IPS-18c (cell line): ENCODE data around the gene SLC15A3.

Experiments used
- H3K4me3 ChIP-seq: 2 replicates; pipeline ENCODE4 v1.7.0; 2013; ENCODE audit warnings: low read depth, mild to moderate bottlenecking, low read length, moderate library complexity; ENCODE audit not compliant: insufficient read depth
- H3K9me3 ChIP-seq: one replicate; pipeline ENCODE4 v1.6.1; 2013; ENCODE audit warnings: mild to moderate bottlenecking, low read length, moderate library complexity; ENCODE audit not compliant: control insufficient read depth, insufficient read depth

The SLC15A3 gene

DNA sequence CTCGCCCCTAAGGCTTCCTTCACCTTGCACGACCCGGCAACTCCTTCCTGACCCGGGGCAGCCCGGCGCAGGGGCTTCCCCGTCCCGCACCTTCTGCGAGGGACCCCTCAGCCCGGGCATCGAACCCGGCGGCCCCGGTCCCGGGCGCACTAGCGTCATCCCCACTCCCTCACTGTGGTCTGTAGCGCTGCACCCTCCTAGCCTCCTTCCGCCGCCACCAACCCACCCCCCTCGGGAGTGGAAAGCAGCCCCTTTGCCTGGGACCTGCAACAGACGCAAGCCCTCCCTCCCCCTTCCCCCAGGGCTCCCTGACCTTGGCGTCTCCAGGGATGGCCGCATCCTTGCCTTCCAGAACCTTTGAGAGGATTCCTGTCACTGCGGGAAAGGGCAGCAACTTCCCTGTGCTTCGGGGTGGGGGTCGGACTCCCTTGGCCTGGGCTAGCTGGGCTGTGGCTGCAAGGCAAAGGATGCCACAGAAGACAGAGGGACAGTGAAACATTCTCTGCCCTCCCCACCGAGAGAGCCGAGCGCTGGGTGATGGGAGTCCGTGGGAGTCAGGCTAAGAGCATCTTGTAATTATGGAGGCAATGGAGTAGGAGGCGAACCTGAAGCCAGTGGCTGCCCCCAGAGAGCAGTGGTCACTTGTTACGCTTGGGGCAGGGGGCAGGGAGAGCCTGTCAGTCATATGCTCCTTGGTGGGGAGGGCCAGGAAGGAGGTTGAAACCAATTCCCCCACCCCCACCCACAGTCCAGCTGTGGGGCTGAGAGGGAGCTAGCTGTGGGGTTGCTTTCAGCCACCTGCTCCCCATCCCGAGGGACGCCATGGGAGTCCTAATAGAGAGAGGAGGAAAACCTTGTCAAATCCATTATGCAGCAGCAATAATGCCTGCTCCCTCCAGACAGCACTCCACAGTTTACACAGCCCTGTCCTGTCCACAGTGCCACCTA lies 26.8 kb downstream of the SLC15A3 start:
- H3K9me3 ChIP-seq = peaks cover 2% of the 10 kb centered on the region
- peak overlapping the region; percentile 87 for H3K4me3 ChIP-seq

DNA sequence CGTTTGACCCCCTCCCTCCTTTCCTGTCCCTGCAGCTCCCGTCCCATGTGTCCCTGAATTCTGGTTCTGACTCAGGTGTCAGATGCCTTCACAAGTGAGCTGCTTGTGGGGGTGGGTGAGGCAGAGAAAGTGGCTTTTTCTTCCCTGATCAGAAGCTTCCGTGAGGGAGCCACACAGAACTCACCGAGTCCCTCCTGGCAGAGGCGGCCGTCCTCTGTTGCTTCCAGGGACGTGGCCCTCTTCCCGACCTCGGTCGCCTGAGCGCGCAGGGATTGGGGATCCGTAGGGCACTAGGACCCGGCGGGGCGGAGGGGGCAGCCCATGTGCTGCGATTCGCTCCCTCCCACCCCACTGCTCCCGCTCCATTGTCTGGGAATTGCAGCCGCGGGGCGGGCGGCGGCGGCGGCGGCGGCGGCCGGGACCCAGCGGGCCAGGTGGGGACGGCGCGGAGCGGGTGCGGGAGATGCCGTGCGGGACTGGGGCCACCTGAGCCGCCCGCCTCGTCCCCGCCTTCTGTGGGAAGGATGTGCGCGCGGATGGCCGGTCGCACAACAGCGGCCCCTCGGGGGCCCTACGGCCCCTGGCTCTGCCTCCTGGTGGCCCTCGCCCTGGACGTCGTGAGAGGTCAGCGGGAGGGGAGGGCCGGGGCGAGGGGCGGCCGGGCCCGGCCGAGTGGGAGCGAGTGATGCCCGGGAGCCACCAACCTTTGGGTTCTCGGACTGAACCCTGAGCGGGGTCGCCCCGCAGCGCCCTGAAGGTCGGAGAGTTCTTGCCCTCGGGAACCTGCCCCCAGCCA lies 27.7 kb downstream of the SLC15A3 start, which contains the start of gene TMEM132A:
Gene TMEM132A (plus strand): TSS at position 351 of the 796 bp plus-strand sequence. CDS start 174 bp downstream, at position 525.
- Histone ChIP-seq H3K4me3 (peak within 1 kb of the TSS; percentile 87), H3K9me3 (peaks cover 2% of the 10 kb centered on the region)

DNA sequence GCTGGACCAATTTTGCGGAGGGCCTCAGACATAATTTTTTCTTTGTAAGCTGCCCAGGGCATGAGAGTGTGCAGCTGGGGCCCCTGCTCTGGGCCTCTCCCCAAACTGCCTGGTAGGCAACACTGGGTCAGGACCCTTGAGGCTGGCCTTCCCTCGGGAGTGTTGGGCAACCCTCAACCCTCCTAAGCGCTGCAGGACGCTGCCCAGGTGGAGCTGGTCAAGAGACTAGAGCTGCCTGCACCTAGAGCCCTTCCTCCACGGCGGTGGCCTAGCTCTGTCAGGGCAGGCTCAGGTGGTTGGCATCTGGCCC lies 28.2 kb downstream of the SLC15A3 start:
- Histone ChIP-seq H3K9me3 (peaks cover 2% of the 10 kb centered on the region), H3K4me3 (peak overlapping the region; percentile 87; the same call in 1 of the 2 replicates)

DNA sequence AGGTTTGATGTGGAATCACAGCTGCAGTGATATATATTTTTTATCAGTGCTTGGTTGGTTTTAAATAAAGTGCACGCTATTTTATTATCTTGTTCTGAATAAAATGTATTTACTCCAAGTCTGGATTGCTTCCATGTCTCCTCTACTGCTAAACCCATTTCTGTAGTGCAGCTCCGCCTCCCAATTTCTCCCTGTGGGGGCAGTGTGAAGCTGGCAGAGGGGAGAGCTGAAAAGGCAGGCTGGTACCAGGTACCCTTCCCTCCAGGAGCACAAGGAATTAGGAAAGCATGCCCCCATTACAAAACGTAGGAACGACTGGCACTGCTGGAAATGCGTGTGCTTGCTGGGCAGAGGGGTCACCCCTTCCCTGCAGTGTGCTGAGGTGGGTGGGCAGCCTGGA lies 28.6 kb downstream of the SLC15A3 start:
- H3K4me3 ChIP-seq = no peak overlapping the region
- peaks cover 2% of the 10 kb centered on the region for H3K9me3 ChIP-seq

DNA sequence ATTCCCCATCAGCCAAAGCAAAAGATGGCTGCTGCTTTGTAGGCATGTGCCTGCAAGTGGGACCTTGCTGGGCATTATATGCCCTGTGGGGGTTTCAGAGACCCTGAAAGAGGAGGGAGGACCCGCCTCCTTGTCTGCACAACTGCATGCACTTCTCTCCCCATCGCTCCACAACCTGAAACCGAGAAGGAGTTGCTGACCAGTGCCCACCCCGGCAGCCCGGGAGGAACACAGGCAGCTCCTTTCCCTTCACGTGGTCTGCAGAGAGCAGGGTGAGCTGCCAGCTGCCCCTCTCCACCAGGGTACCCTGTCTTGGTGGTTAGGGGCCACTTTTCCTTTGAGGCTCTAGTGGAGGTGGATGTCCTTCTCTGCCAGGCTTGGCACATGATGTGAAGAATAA lies 29.1 kb downstream of the SLC15A3 start:
- H3K9me3 ChIP-seq = peaks cover 2% of the 10 kb centered on the region
- no peak overlapping the region; the same call in 1 of the 2 replicates for H3K4me3 ChIP-seq

DNA sequence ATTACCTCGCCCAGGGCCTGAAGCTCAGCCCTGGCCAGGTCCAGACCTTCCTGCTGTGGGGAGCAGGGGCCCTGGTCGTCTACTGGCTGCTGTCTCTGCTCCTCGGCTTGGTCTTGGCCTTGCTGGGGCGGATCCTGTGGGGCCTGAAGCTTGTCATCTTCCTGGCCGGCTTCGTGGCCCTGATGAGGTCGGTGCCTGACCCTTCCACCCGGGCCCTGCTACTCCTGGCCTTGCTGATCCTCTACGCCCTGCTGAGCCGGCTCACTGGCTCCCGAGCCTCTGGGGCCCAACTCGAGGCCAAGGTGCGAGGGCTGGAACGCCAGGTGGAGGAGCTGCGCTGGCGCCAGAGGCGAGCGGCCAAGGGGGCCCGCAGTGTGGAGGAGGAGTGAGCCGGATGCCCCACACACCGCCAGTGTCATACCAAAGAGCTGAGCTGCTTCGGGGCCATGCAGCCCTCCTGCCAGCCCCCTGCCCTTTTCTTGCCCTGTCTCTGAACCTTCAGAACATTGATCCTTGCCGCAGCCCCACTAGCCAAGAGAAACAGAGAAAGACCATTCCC lies 30.1 kb downstream of the SLC15A3 start:
- peaks cover 2% of the 10 kb centered on the region for H3K9me3 ChIP-seq
- H3K4me3 ChIP-seq = no peak overlapping the region

DNA sequence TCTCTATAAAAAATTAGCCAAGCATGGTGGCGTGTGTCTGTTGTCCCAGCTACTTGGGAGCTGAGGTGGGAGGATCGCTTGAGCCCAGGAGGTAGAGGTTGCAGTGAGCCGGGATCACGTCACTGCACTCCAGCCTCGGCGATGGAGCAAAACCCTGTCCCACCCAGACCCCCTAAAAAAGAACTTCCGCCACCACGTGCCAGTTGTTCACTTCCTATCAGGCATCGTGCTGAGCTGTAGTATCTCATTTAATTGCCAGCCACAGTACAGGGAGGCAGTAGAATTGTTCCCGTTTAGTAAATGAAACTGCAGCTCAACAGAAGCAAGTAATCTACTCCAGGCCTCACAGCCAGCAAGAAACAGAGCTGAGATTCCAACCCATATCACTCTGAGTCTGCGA lies 30.7 kb downstream of the SLC15A3 start:
- Histone ChIP-seq H3K9me3 (peaks cover 2% of the 10 kb centered on the region), H3K4me3 (no peak overlapping the region)

DNA sequence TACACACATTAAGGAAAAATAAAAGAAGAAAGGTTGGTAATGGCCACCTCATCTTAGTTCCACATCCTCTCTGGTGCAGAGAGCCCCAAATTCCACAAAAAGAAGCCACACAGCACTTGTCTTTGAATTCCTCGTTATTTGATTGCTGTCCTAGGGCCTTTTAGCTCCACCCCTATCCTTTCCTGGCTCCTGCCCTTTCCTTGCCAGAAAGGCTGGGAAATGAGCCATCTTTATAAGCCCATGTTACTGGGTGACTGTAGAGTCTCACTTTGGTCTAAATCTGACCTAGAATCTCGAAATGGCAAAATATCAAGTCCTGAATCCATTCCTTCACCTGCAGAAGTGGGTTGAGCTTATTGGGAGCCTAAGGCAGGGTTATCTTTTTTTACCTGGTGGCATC lies 32.0 kb downstream of the SLC15A3 start:
- no peak overlapping the region for H3K4me3 ChIP-seq
- H3K9me3 ChIP-seq = peaks cover 2% of the 10 kb centered on the region

DNA sequence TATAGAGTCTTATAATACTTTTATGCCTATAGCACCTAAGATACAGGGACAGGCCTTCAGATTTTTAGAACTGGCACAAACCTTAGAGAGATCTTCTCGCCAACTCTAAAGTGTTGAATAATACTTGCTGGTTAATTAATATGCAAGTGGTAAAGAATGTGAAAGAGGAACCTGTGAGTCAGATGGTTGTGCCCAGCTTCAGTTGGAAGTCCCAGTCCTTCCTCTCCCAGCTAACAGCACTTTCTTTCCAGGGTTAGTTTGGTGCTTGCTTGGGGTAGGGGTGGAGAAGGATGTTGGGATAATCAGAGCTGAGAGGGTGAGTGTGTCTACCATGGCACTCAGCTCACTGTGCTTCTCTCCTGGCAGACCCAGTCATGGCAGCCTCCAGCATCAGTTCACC lies 32.7 kb downstream of the SLC15A3 start:
- peaks cover 2% of the 10 kb centered on the region for H3K9me3 ChIP-seq
- H3K4me3 ChIP-seq = no peak overlapping the region

DNA sequence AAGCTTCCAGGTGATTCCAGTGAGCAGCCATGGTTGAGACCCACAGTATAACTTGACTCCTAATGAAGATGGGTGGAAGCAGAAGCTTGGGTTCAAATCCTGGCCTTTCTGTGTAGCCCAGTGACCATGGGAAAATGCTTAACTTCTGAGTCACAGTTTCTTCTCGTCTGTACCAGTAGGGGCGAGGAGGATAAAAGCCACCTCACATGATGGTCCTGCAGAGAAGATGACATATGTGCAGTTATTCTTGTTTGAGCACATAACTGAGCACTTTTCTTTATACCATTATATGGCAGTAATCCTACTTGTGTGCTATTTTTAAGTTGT lies 33.1 kb downstream of the SLC15A3 start:
- Histone ChIP-seq H3K4me3 (no peak overlapping the region), H3K9me3 (peaks cover 2% of the 10 kb centered on the region)

DNA sequence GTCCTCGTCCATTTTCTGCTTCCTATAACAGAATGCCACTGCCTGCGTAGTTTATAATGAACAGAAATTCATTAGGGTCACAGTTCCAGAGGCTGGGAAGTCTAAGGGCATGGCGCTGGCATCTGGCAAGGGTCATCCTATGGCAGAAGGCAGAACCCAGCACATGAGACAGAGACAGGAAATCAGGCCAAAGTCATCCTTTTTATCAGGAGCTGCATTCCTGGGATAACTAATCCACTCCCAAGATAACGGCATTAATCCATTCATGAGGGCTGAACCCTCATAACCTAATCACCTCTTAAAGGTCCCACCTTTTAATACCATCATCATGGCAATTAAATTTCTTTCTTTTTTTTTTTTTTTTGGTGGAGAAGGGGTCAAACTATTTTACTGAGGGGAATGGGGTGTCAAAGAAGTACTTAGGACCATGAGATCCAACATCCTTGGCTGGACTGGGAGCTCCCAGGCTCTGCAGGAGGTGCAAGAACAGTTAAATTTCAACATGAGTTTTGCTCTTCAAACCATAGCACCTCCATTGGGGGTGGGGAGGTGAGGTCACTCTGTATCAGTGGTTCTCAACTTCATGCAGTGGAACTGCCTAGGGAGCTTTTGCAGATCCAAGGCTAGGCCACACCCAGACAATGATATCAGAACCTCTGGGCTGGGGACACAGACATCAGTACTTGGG lies 33.6 kb downstream of the SLC15A3 start:
- no peaks in the 10 kb centered on the region for H3K9me3 ChIP-seq
- H3K4me3 ChIP-seq = no peak overlapping the region; the same call in 1 of the 2 replicates

DNA sequence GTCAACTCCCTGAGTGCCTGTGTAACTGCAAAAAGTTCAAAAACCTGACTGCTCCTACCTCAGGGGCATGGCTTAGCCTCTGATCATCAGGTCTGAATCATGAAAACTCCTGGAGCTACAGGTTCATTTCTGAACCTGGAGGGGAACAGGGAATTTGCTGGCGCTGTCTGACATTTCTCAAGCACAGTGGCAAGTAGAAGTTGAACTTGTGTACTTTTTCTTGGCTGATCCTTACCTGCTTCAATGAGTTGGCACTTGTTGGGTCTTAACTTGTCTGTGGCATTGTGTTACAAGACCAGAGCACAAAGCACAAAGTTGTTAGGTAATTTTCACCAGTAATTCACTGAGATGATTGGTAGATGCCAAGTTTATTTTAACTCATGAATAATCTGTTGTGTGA lies 34.7 kb downstream of the SLC15A3 start:
- Histone ChIP-seq H3K9me3 (no peaks in the 10 kb centered on the region), H3K4me3 (no peak overlapping the region)

DNA sequence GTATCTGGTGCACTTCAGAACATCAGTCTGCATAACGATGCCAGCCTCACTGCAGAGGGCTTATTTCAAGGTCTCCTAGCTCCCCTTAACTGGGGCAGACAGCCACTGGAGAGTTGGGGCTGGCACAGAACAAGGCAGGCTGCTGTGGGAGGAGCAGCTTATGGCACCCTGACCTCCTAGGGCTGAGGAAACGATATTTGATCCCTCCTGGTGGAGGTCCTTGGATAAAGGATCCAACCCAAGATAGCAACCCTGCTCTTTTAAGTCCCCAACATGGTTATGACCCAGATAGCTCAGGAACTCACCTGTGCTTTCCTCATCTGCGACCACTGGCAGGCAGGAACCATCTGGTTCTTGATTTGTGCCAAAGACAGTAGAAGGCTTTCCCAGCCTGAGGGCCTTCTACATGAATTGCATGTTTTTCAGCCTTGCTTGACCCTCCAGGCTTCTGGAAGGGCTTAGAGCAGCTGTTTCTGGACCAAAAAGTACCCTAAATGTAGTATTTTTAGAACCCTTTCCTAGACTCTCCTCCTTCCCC lies 35.2 kb downstream of the SLC15A3 start:
- Histone ChIP-seq H3K9me3 (no peaks in the 10 kb centered on the region), H3K4me3 (no peak overlapping the region)

DNA sequence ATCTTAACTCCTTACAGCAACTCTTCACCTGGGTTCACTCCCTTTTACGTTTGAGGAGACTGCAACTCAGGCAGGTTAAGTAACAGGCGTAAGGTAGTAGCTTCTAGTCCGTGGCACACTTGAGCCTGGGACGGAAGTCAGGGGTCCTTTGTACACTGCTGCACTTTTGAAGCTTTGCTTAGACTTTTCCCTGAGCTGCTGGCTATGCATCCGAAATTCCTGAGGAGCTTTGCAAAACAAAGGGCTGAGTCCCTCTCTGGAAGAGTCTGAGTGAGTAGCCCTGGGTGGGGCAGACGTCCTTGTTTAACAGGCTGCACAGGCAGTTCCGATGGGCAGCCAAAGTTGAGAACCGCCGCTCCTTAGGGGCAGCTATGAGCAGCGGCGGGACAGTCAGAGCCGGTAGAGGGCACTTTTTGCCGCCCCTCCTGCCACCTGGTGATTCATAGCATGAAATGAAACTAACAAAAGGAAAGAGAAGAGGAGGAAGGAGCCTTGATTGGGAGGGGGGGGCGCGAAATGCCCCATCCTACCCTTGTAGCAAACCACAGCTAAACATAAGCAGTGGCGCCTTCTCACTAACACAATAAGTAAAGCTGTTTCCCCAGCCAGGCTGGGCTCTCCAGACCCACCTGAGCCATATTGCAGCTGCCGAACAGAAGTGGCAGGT lies 36.6 kb downstream of the SLC15A3 start:
- H3K4me3 ChIP-seq = peak overlapping the region; percentile 66; the same call in 1 of the 2 replicates
- H3K9me3 ChIP-seq = no peaks in the 10 kb centered on the region

DNA sequence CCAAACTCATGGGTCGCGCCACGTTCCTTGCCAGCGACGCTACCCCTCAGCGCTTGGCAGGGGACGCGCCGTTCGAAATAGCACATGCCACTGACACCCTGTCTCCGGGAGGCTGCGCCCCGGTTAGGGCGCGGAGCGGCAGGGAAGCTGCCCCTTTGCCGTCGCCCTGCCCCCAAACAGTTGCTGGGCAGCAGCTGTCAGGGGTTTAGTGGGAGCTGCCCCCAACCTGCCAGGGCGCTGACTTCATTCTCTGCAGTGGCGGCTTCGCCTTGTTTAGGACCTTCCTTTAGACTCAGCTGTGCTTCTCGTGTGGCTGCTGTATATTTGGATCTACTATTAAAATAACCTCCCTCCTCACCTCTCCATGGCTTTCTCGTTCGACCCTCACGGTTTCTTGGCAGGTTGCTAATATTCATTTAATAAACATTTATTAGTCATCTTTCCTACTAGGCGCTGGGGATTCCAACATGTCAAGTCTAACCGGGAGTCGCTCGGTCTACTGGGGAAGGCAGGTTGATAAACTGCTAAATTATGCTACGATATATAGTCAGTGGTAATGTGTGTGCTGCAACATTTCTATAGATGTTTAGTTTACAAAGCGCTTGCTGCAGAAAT lies 37.2 kb downstream of the SLC15A3 start:
- Histone ChIP-seq H3K9me3 (no peaks in the 10 kb centered on the region), H3K4me3 (peak overlapping the region; percentile 66)
